GM23248 (cell line): ENCODE results near the gene RAB1A. TPM values are rescaled to one million over a fixed set of nuclear protein-coding genes. Genes with fewer than 3 reads are reported as not detected.

Experiments
- DNase-seq: peaks from one replicate; pipeline ENCODE4 v3.0.0-alpha.2; 2015
- H2AFZ ChIP-seq: fragments of 200-600 bp; sonication (generic); 2 replicates; pipeline ENCODE4 v1.6.1; 2016; ENCODE audit warnings: antibody characterized with exemption
- H3F3A ChIP-seq: fragments of 200-600 bp; sonication (generic); 2 replicates; pipeline ENCODE4 v1.6.1; 2016; ENCODE audit warnings: mild to moderate bottlenecking, antibody characterized with exemption, mixed run types; ENCODE audit not compliant: insufficient read depth
- H3K27ac ChIP-seq: fragments of 200-600 bp; sonication (generic); 2 replicates; pipeline ENCODE4 v1.5.1; 2016; ENCODE audit warnings: mild to moderate bottlenecking
- H3K27me3 ChIP-seq: fragments of 200-600 bp; sonication (generic); replicated peaks from 2 replicates; pipeline ENCODE4 v1.6.1; 2016; ENCODE audit warnings: mild to moderate bottlenecking; ENCODE audit not compliant: insufficient read depth
- H3K36me3 ChIP-seq: fragments of 200-600 bp; sonication (generic); 2 replicates; pipeline ENCODE4 v1.6.1; 2016; ENCODE audit warnings: low read depth, mild to moderate bottlenecking
- H3K4me1 ChIP-seq: fragments of 200-600 bp; sonication (generic); 2 replicates; pipeline ENCODE4 v1.6.1; 2016; ENCODE audit warnings: mild to moderate bottlenecking; ENCODE audit not compliant: insufficient read depth
- H3K4me2 ChIP-seq: fragments of 200-600 bp; sonication (generic); one replicate; pipeline ENCODE4 v1.6.1; 2016; ENCODE audit warnings: mild to moderate bottlenecking; ENCODE audit not compliant: unreplicated experiment
- H3K4me3 ChIP-seq: fragments of 200-600 bp; sonication (generic); 2 replicates; pipeline ENCODE4 v1.5.1; 2016; ENCODE audit warnings: mild to moderate bottlenecking
- H3K79me2 ChIP-seq: fragments of 200-600 bp; sonication (generic); 2 replicates; pipeline ENCODE4 v1.6.1; 2016; ENCODE audit warnings: mild to moderate bottlenecking; ENCODE audit not compliant: insufficient read depth
- H3K9ac ChIP-seq: fragments of 200-600 bp; sonication (generic); 2 replicates; pipeline ENCODE4 v1.6.1; 2016; ENCODE audit warnings: mild to moderate bottlenecking
- H3K9me2 ChIP-seq: fragments of 200-600 bp; sonication (generic); 2 replicates; pipeline ENCODE4 v1.6.1; 2016; ENCODE audit warnings: mixed run types, mild to moderate bottlenecking, moderate library complexity; ENCODE audit not compliant: insufficient read depth
- H3K9me3 ChIP-seq: fragments of 200-600 bp; sonication (generic); one replicate; pipeline ENCODE4 v1.6.1; 2017; ENCODE audit warnings: low read depth
- H4K20me1 ChIP-seq: fragments of 200-600 bp; sonication (generic); 2 replicates; pipeline ENCODE4 v1.6.0; 2016; ENCODE audit not compliant: insufficient read depth
- EZH2 ChIP-seq: fragments of 200-600 bp; sonication (generic); IDR thresholded peaks from 2 replicates; pipeline ENCODE4 v1.6.1; 2018; ENCODE audit warnings: antibody characterized with exemption, mild to moderate bottlenecking; ENCODE audit not compliant: insufficient read depth, poor library complexity, severe bottlenecking
- EZH2phosphoT487 ChIP-seq: fragments of 200-600 bp; sonication (generic); IDR thresholded peaks from 2 replicates; pipeline ENCODE4 v1.6.1; 2018; ENCODE audit warnings: antibody characterized with exemption, moderate library complexity, mild to moderate bottlenecking, low read depth; ENCODE audit not compliant: insufficient read depth
- WGBS, 2 experiments: methylation state at CpG; one replicate each; pipeline ENCODE4 v1.1.6; 2015 to 2017; ENCODE audit warnings: low lambda C conversion rate in 2 of 2, low coverage in 1 of 2; ENCODE audit errors: missing lambda C conversion rate in 2 of 2; 5-methylcytosine and 5-hydroxymethylcytosine counted together
- in situ Hi-C: fragments of 300-500 bp; cut with MboI; formaldehyde crosslinking; loops from 2 replicates; pipeline ENCODE4 v1.15.0; 2020
- polyA plus RNA-seq: library from polyadenylated mRNA; unstranded; fragments of >200 nt; fragmentation: Nextera tagmentation; extraction: Ambion mirVana; gene quantifications from 2 replicates; pipeline ENCODE4 v1.2.1, GENCODE V29; 2016
- total RNA-seq: library from RNA; depleted of rRNA; stranded (reverse); fragments of >200 nt; shearing (Covaris generic); gene quantifications from 2 replicates; pipeline ENCODE4 v1.2.3, GENCODE V29; 2014

Gene RAB1A
- total and polyA plus RNA-seq, 2 experiments from 2014 or later, result 119 to 303 TPM

DNA sequence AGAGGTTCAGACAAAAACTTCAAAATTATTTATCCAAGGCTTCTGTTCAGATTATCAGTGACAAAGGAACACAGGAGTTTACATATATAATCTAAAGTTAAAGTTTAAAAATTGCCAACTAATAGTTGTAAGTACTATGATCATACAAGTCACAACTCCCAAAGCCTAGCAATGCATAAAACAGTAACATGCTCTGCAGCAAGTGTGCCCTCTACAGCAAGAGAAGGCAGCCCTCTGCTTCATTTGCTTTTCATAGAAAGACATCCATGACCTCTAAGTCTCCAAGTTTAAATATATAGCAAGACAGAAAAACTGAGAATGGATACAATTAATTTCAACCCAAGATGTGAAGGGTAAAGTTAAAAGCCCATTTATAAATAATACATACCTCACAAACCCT is 13.3 kb downstream of the RAB1A start:
- in situ Hi-C loops, result no loop called here
- no peak overlapping the region for H3K9ac ChIP-seq
- no peaks in the 10 kb centered on the region for H3K36me3 ChIP-seq
- TF ChIP-seq EZH2phosphoT487 (no peak), EZH2 (no peak)
- no peak overlapping the region for H2AFZ ChIP-seq
- no peak for DNase-seq
- H3K9me3 ChIP-seq, result no peaks in the 10 kb centered on the region
- no peak overlapping the region for H3K4me2 ChIP-seq
- H3K27me3 ChIP-seq, result no peaks in the 10 kb centered on the region
- H3K27ac ChIP-seq, result no peak overlapping the region
- no peak overlapping the region for H3K4me3 ChIP-seq
- H3K4me1 ChIP-seq, result no peaks in the 10 kb centered on the region; the same call in 1 of the 2 replicates
- no peaks in the 10 kb centered on the region for H3K9me2 ChIP-seq
- peaks cover 86% of the 10 kb centered on the region for H4K20me1 ChIP-seq
- peaks cover 22% of the 10 kb centered on the region; the same call in 1 of the 2 replicates for H3F3A ChIP-seq
- peaks cover 100% of the 10 kb centered on the region for H3K79me2 ChIP-seq

DNA sequence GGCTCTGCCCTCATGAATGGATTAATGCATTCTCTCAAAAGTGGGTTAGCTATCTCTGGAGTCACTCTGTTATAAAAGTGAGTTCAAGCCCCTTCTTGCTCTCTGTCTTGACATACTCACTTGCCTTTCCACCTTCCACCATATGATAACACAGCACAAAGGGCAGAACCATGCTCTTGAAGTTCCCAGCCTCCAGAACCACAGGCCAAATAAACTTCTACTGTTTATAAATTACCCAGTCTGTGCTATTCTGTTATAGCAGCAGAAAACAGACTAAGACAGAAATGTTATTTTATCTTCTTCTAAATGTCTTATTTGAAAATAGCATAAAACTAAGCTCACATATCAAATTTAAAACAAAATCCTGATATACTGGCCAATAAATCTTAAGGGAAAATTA is 15.0 kb downstream of the RAB1A start:
- TF ChIP-seq EZH2phosphoT487 (no peak), EZH2 (no peak)
- H4K20me1 ChIP-seq, result peaks cover 85% of the 10 kb centered on the region
- peaks cover 100% of the 10 kb centered on the region for H3K79me2 ChIP-seq
- DNase-seq, result no peak
- H3K9me3 ChIP-seq, result no peaks in the 10 kb centered on the region
- H3K9ac ChIP-seq, result no peak overlapping the region
- H3F3A ChIP-seq, result peaks cover 9% of the 10 kb centered on the region; the same call in 1 of the 2 replicates
- no peak overlapping the region for H3K4me3 ChIP-seq
- H2AFZ ChIP-seq, result no peak overlapping the region
- no peaks in the 10 kb centered on the region; the same call in 1 of the 2 replicates for H3K4me1 ChIP-seq
- in situ Hi-C loops, result no loop called here
- no peaks in the 10 kb centered on the region for H3K9me2 ChIP-seq
- no peak overlapping the region for H3K4me2 ChIP-seq
- no peaks in the 10 kb centered on the region for H3K27me3 ChIP-seq
- H3K27ac ChIP-seq, result no peak overlapping the region
- H3K36me3 ChIP-seq, result peaks cover 6% of the 10 kb centered on the region; the same call in 1 of the 2 replicates

DNA sequence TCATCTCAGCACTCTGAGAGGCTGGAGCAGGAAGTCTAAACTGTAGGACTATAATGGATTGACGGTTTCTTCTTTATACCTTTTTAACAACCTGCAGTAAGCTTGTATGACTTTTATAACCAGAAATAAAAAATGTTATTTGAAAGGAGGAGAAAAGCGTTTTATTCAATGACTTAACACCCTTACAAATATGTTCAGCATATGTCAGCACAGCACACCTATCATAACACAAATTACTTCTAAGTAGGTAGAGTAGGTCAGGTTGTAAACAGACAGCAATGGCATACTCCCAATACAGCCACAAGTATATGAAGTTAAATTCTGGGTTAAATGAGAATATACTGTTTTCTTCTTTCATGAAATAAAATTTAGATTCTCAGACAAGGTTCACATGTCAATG is 16.1 kb downstream of the RAB1A start:
- no peak for DNase-seq
- Histone ChIP-seq H3K79me2 (peaks cover 100% of the 10 kb centered on the region), H3F3A (peaks cover 11% of the 10 kb centered on the region; the same call in 1 of the 2 replicates), H3K9ac (no peak overlapping the region), H3K9me3 (no peaks in the 10 kb centered on the region), H3K27ac (no peak overlapping the region), H2AFZ (no peak overlapping the region), H4K20me1 (peaks cover 89% of the 10 kb centered on the region), H3K4me1 (no peaks in the 10 kb centered on the region; the same call in 1 of the 2 replicates), H3K4me2 (no peak overlapping the region), H3K9me2 (no peaks in the 10 kb centered on the region), H3K4me3 (no peak overlapping the region), H3K36me3 (peaks cover 6% of the 10 kb centered on the region; the same call in 1 of the 2 replicates), H3K27me3 (no peaks in the 10 kb centered on the region)
- in situ Hi-C loops, result no loop called here
- WGBS, 2 experiments, result 92 to 94% methylated on average over 2 of the region's 2 CpGs
- TF ChIP-seq EZH2phosphoT487 (no peak), EZH2 (no peak)

DNA sequence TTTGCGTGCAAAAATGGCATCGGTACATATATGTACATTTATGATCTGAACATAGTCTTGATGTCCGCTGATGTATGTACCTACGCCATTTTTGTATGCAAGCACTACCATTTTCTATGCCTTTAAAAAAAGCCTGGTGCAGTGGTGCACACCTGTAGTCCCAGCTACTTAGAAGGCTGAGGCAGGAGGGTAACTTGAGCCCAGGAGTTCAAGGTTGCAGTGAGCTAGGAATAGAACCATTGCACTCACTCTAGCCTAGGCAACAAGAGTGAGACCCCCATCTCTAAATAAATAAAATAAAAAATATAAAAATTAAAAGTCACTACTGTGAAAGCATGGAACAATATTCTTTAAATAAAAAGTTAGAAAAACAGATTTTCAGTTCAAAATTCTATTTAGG is 16.7 kb downstream of the RAB1A start:
- no peak for TF ChIP-seq EZH2
- TF ChIP-seq EZH2phosphoT487, result no peak
- Histone ChIP-seq H3K9me2 (no peaks in the 10 kb centered on the region), H3K4me3 (no peak overlapping the region), H3F3A (peaks cover 10% of the 10 kb centered on the region; the same call in 1 of the 2 replicates), H3K36me3 (peaks cover 6% of the 10 kb centered on the region; the same call in 1 of the 2 replicates), H3K9ac (no peak overlapping the region), H4K20me1 (peaks cover 90% of the 10 kb centered on the region), H3K4me2 (no peak overlapping the region), H3K9me3 (no peaks in the 10 kb centered on the region), H3K27ac (no peak overlapping the region), H3K27me3 (no peaks in the 10 kb centered on the region), H3K4me1 (no peaks in the 10 kb centered on the region), H2AFZ (no peak overlapping the region), H3K79me2 (peaks cover 100% of the 10 kb centered on the region)
- in situ Hi-C loops, result no loop called here
- no peak for DNase-seq
- 94 to 95% methylated on average over 4 of the region's 4 CpGs for WGBS, 2 experiments

DNA sequence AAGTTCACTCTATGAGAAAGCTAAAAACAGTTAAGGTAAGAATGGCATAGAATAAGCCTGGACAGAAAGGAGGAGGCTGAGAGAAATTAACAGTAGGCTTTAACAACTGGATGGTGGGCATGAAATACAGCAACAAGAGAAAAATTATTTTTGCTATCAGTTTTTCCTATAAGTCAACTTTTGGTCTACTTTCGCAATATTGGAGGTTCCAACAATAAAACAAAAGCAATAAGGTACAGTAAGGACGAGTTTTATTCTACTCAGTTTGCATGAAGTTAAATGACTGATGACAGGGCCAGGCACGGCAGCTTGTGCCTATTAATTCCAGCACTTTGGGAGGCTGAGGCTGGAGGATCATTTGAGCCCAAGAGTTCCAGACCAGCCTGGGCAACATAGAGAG is 17.3 kb downstream of the RAB1A start:
- H3K27me3 ChIP-seq, result no peaks in the 10 kb centered on the region
- WGBS, 2 experiments, result 55 to 61% methylated on average over 3 of the region's 3 CpGs

More for the DNA sequence above, 17.3 kb downstream of the RAB1A start:
- H3K4me1 ChIP-seq, result no peaks in the 10 kb centered on the region
- peaks cover 4% of the 10 kb centered on the region; the same call in 1 of the 2 replicates for H3F3A ChIP-seq
- TF ChIP-seq EZH2, result no peak
- no peak for TF ChIP-seq EZH2phosphoT487
- no peak overlapping the region for H3K27ac ChIP-seq
- in situ Hi-C loops, result no loop called here
- H3K79me2 ChIP-seq, result peaks cover 100% of the 10 kb centered on the region
- no peak overlapping the region for H3K4me2 ChIP-seq
- no peak overlapping the region for H3K4me3 ChIP-seq
- no peaks in the 10 kb centered on the region for H3K9me2 ChIP-seq
- H3K9me3 ChIP-seq, result no peaks in the 10 kb centered on the region
- peaks cover 88% of the 10 kb centered on the region for H4K20me1 ChIP-seq
- DNase-seq, result no peak
- H2AFZ ChIP-seq, result no peak overlapping the region
- peaks cover 6% of the 10 kb centered on the region; the same call in 1 of the 2 replicates for H3K36me3 ChIP-seq
- H3K9ac ChIP-seq, result no peak overlapping the region
